Activated T-helper 1 cell treated with Interleukin-2 at 50 U/mL for 16 hours (primary cell): ENCODE data around the gene BCAT1.
"Not testable (repeated sequence)": the region's sequence is repeated elsewhere in the genome, so short reads cannot be mapped to it uniquely, and the experiment has no call there.

ENCODE experiments used
- DNase-seq: peaks from one replicate; pipeline ENCODE4 v3.0.0-alpha.2; 2020; ENCODE audit warnings: low read depth

Gene BCAT1

GRCh38 chr12:24960222-24960855 lies 11.4 kb upstream of the BCAT1 start:
- DNase-seq = no peak

GRCh38 chr12:24956351-24956750 lies 7.5 kb upstream of the BCAT1 start:
- DNase-seq = not testable (repeated sequence)

- no peak for DNase-seq
These were observed 7.0 kb upstream of the BCAT1 start for GRCh38 chr12:24955853-24956252.

- no peak for DNase-seq
These were observed 6.5 kb upstream of the BCAT1 start for GRCh38 chr12:24955389-24955788.

- no peak for DNase-seq
These were observed 5.4 kb upstream of the BCAT1 start for GRCh38 chr12:24954261-24954660.

GRCh38 chr12:24952389-24952788 lies 3.5 kb upstream of the BCAT1 start:
- no peak for DNase-seq

GRCh38 chr12:24950231-24950834 lies 1.4 kb upstream of the BCAT1 start:
- DNase-seq = no peak

- no peak for DNase-seq
These were observed 513 bp downstream of the BCAT1 start for GRCh38 chr12:24948420-24948756.

GRCh38 chr12:24947541-24948419 lies 1.1 kb downstream of the BCAT1 start:
- DNase-seq = no peak

GRCh38 chr12:24945845-24946244 lies 3.1 kb downstream of the BCAT1 start:
- DNase-seq = no peak

GRCh38 chr12:24945039-24945438 lies 3.9 kb downstream of the BCAT1 start:
- no peak for DNase-seq

GRCh38 chr12:24944601-24944975 lies 4.3 kb downstream of the BCAT1 start:
- DNase-seq = no peak

- no peak for DNase-seq
These were observed 4.8 kb downstream of the BCAT1 start for GRCh38 chr12:24943947-24944600.

GRCh38 chr12:24940157-24940556 lies 8.7 kb downstream of the BCAT1 start:
- DNase-seq = no peak

- not testable (repeated sequence) for DNase-seq
These were observed 9.3 kb downstream of the BCAT1 start for GRCh38 chr12:24939551-24939950.

GRCh38 chr12:24938341-24938740 lies 10.6 kb downstream of the BCAT1 start:
- DNase-seq = no peak

GRCh38 chr12:24937553-24938244 lies 11.2 kb downstream of the BCAT1 start:
- no peak for DNase-seq

GRCh38 chr12:24933694-24934407 lies 15.1 kb downstream of the BCAT1 start:
- no peak for DNase-seq

GRCh38 chr12:24931666-24932405 lies 17.1 kb downstream of the BCAT1 start:
- no peak for DNase-seq

GRCh38 chr12:24929953-24930352 lies 18.9 kb downstream of the BCAT1 start:
- no peak for DNase-seq
